ENCODE data around the gene C1orf115.
A peak's percentile ranks its signal among the peaks of the same experiment; 100 is the strongest.

DNA sequence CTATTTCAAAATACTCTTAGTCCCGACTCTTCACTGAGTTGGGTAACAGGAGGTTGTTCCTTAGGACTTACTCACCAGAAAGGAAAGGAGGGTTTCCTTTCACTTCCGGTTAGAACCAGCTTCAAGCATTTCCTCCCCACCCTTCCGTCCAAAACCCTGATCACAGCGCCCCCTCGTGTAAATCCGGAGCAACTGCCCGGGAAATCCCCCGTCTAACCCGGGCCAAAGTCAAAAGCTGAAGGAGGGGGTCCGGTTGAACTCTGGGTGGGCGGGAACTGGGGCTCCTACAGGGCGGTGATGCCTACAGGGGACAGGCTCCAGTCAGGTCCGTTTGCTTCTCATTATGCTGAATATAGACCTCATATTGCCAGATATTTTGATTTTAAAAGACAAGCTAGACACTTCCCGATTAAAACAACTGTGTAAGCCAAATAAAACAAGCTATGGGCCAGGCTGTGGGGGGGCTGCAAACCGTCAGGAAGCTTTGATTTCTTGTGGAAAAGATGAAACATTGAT is 43.0 kb downstream of the C1orf115 start:
- TF ChIP-seq, protein P1, sequence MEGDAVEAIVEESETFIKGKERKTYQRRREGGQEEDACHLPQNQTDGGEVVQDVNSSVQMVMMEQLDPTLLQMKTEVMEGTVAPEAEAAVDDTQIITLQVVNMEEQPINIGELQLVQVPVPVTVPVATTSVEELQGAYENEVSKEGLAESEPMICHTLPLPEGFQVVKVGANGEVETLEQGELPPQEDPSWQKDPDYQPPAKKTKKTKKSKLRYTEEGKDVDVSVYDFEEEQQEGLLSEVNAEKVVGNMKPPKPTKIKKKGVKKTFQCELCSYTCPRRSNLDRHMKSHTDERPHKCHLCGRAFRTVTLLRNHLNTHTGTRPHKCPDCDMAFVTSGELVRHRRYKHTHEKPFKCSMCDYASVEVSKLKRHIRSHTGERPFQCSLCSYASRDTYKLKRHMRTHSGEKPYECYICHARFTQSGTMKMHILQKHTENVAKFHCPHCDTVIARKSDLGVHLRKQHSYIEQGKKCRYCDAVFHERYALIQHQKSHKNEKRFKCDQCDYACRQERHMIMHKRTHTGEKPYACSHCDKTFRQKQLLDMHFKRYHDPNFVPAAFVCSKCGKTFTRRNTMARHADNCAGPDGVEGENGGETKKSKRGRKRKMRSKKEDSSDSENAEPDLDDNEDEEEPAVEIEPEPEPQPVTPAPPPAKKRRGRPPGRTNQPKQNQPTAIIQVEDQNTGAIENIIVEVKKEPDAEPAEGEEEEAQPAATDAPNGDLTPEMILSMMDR (IDR thresholded peaks at IDR 0.05; ENCODE audit: low read depth, low read length, poor library complexity, severe bottlenecking), result peak; percentile 81
- TF ChIP-seq EZH2phosphoT487 (IDR thresholded peaks at IDR 0.05; ENCODE audit: borderline replicate concordance, low read length), result no peak
